Testis (tissue), 2 donors: ENCODE results near the gene NELL2.

ENCODE experiments used
- POLR2A ChIP-seq: fragments of 450-650 bp; IDR thresholded peaks from one replicate; pipeline ENCODE4 v1.6.1; 2017; ENCODE audit warnings: antibody characterized with exemption, mild to moderate bottlenecking, moderate library complexity
- TF ChIP-seq, protein P1 (sequence below), 3 experiments: fragments of 450-650 bp in 2 of 3; fragments of 200-600 bp in 1 of 3; sonication (generic) in 1 of 3; IDR thresholded peaks; one replicate each; pipeline ENCODE4 v1.5.1; 2016 to 2019; ENCODE audit warnings: antibody characterized with exemption in 3 of 3, mild to moderate bottlenecking in 2 of 3, moderate library complexity in 1 of 3

DNA sequence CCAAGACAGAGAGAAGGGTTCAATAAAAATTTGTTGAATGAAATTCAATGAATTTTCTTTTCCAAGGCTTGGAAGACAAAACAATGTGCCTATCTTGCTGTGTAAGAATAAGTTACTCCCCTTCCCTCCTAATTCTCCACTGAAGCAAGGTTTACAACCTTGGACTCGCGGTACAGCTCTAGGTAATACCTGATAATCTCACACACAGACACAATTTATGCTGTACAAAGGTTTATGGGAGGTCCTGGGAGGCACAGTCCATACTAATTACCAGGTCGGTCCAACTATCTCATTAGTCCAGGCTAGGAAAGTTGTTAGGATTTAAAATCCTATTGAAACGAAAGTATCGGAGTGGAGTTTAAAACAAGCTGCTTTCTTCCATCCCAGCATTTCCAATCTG lies 42.6 kb downstream of the NELL2 start:
- TF ChIP-seq, protein P1, sequence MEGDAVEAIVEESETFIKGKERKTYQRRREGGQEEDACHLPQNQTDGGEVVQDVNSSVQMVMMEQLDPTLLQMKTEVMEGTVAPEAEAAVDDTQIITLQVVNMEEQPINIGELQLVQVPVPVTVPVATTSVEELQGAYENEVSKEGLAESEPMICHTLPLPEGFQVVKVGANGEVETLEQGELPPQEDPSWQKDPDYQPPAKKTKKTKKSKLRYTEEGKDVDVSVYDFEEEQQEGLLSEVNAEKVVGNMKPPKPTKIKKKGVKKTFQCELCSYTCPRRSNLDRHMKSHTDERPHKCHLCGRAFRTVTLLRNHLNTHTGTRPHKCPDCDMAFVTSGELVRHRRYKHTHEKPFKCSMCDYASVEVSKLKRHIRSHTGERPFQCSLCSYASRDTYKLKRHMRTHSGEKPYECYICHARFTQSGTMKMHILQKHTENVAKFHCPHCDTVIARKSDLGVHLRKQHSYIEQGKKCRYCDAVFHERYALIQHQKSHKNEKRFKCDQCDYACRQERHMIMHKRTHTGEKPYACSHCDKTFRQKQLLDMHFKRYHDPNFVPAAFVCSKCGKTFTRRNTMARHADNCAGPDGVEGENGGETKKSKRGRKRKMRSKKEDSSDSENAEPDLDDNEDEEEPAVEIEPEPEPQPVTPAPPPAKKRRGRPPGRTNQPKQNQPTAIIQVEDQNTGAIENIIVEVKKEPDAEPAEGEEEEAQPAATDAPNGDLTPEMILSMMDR (IDR thresholded peaks at IDR 0.05) = no peak
- TF ChIP-seq POLR2A = no peak
